ENCODE data around the gene NUP155. TPM values are rescaled to one million over a fixed set of nuclear protein-coding genes. Genes with fewer than 3 reads are reported as not detected.
"Not testable (repeated sequence)": the region's sequence is repeated elsewhere in the genome, so short reads cannot be mapped to it uniquely, and the experiment has no call there.

NUP155 gene
- total RNA-seq, 1 experiment from 2014 or later = 43.8 TPM

GRCh38 chr5:37283214-37283820, 87.6 kb downstream of the NUP155 start:
- no peak for DNase-seq (ENCODE audit: low spot score)

GRCh38 chr5:37275511-37275910, 95.4 kb downstream of the NUP155 start:
- no peak for DNase-seq (ENCODE audit: low spot score)

GRCh38 chr5:37272511-37272910, 98.4 kb downstream of the NUP155 start:
- peak; percentile 65 for DNase-seq (ENCODE audit: low spot score)

- not testable (repeated sequence) for DNase-seq (ENCODE audit: low spot score)
These were observed 102.8 kb downstream of the NUP155 start for GRCh38 chr5:37268100-37268499.

- DNase-seq (ENCODE audit: low spot score) = no peak
These were observed 115.0 kb downstream of the NUP155 start for GRCh38 chr5:37255774-37256358.

GRCh38 chr5:37254581-37254980, 116.3 kb downstream of the NUP155 start:
- no peak for DNase-seq (ENCODE audit: low spot score)

GRCh38 chr5:37251665-37252064, 119.2 kb downstream of the NUP155 start:
- DNase-seq (ENCODE audit: low spot score) = no peak

- DNase-seq (ENCODE audit: low spot score) = no peak
These were observed 121.1 kb downstream of the NUP155 start for GRCh38 chr5:37249815-37250164.

- peak; percentile 4 for DNase-seq (ENCODE audit: low spot score)
These were observed 121.7 kb downstream of the NUP155 start, which contains the start of gene CPLANE1 for GRCh38 chr5:37248970-37249814. Gene CPLANE1 (minus strand): TSS chr5:37249376. CDS start chr5:37247698, 1,678 bp downstream.

- DNase-seq (ENCODE audit: low spot score) = no peak
These were observed 122.4 kb downstream of the NUP155 start for GRCh38 chr5:37248421-37248969.

- DNase-seq (ENCODE audit: low spot score) = no peak
These were observed 123.4 kb downstream of the NUP155 start for GRCh38 chr5:37247496-37247895.

- DNase-seq (ENCODE audit: low spot score) = no peak
These were observed 123.9 kb downstream of the NUP155 start for GRCh38 chr5:37247036-37247435.

Small RNAs within 50 kb of the gene (small RNA-seq; reads per million reads assigned to genes)
- gene RNU7-75P = not detected

Other genes starting within 250 kb of the NUP155 start
- gene CPLANE1, start 121.7 kb downstream of the NUP155 start, total RNA-seq (2014; rRNA removed; shearing (Covaris generic)) = 0.05 and 0.97 TPM in 2 replicates
- 12.0 and 17.8 TPM in 2 replicates for gene WDR70, start 8.2 kb upstream of the NUP155 start, total RNA-seq (2014; rRNA removed; shearing (Covaris generic))